ENCODE measurements around the gene CRYBA4.

CRYBA4 gene

GRCh38 chr22:26632422-26633155 lies 10.8 kb downstream of the CRYBA4 start:
- 32% methylated on average over 6 of the region's 8 CpGs for WGBS
- no peak overlapping the region for H3K14ac ChIP-seq (ENCODE audit: low read length in 2 of 2)
- no peak overlapping the region for H3K4me3 ChIP-seq (ENCODE audit: insufficient read depth in 1 of 2, low read depth in 1 of 2, low read length in 2 of 2)
- no peak overlapping the region for H3K4ac ChIP-seq (ENCODE audit: low read depth in 1 of 2, low read length in 2 of 2)
- H3K79me1 ChIP-seq (replicated peaks; ENCODE audit: low read length, poor library complexity, severe bottlenecking), result no peaks in the 10 kb centered on the region
- no peak overlapping the region for H4K91ac ChIP-seq (ENCODE audit: low read length)
- H4K8ac ChIP-seq (ENCODE audit: low read length), result no peak overlapping the region
- no peak overlapping the region for H2BK120ac ChIP-seq (ENCODE audit: low read depth, low read length)
- H3K4me1 ChIP-seq (ENCODE audit: control insufficient read depth, insufficient read depth, low read depth, low read length), result no peaks in the 10 kb centered on the region
- H3K4me2 ChIP-seq (ENCODE audit: low read length, poor library complexity, severe bottlenecking), result no peak overlapping the region
- H3K27ac ChIP-seq (ENCODE audit: low read length, poor library complexity, severe bottlenecking), result no peak overlapping the region
- H2BK12ac ChIP-seq (ENCODE audit: low read length in 2 of 2), result no peak overlapping the region
- H3K23ac ChIP-seq (ENCODE audit: low read length in 2 of 2), result no peak overlapping the region
- H3K18ac ChIP-seq (ENCODE audit: low read depth in 1 of 2, low read length in 2 of 2), result no peak overlapping the region
- no peak overlapping the region for H2AFZ ChIP-seq (ENCODE audit: low read depth, low read length)
- no peak overlapping the region for H3K9ac ChIP-seq (ENCODE audit: low read length)
- H2BK15ac ChIP-seq (ENCODE audit: low read depth, poor library complexity, severe bottlenecking), result no peak overlapping the region
- peaks cover 11 to 34% of the 10 kb centered on the region in 2 experiments for H3K27me3 ChIP-seq (ENCODE audit: control insufficient read depth in 1 of 2, insufficient read depth in 1 of 2, low read length in 2 of 2)
- DNase-seq, result no peak
- H3K36me3 ChIP-seq (ENCODE audit: control insufficient read depth in 1 of 2, insufficient read depth in 2 of 2, low read depth in 1 of 2, low read length in 2 of 2), result no peaks in the 10 kb centered on the region
- no peak overlapping the region for H2AK5ac ChIP-seq (ENCODE audit: low read length, severe bottlenecking)
- no peaks in the 10 kb centered on the region for H3K9me3 ChIP-seq (ENCODE audit: control insufficient read depth, low read length)
- no peak overlapping the region for H2BK5ac ChIP-seq (ENCODE audit: low read depth, low read length, poor library complexity, severe bottlenecking)

GRCh38 chr22:26634189-26634588 lies 12.4 kb downstream of the CRYBA4 start:
- Histone ChIP-seq H2BK5ac (ENCODE audit: low read depth, low read length, poor library complexity, severe bottlenecking) (no peak overlapping the region), H2BK12ac (ENCODE audit: low read length in 2 of 2) (no peak overlapping the region), H3K27ac (ENCODE audit: low read length, poor library complexity, severe bottlenecking) (no peak overlapping the region), H4K91ac (ENCODE audit: low read length) (no peak overlapping the region), H3K4me1 (ENCODE audit: control insufficient read depth, insufficient read depth, low read depth, low read length) (no peaks in the 10 kb centered on the region), H2AFZ (ENCODE audit: low read depth, low read length) (no peak overlapping the region), H3K36me3 (ENCODE audit: control insufficient read depth in 1 of 2, insufficient read depth in 2 of 2, low read depth in 1 of 2, low read length in 2 of 2) (no peaks in the 10 kb centered on the region), H3K4me2 (ENCODE audit: low read length, poor library complexity, severe bottlenecking) (no peak overlapping the region), H2BK15ac (ENCODE audit: low read depth, poor library complexity, severe bottlenecking) (no peak overlapping the region), H2AK5ac (ENCODE audit: low read length, severe bottlenecking) (no peak overlapping the region), H3K9me3 (ENCODE audit: control insufficient read depth, low read length) (no peaks in the 10 kb centered on the region), H3K9ac (ENCODE audit: low read length) (no peak overlapping the region), H3K79me1 (replicated peaks; ENCODE audit: low read length, poor library complexity, severe bottlenecking) (no peaks in the 10 kb centered on the region), H3K4ac (ENCODE audit: low read depth in 1 of 2, low read length in 2 of 2) (no peak overlapping the region), H2BK120ac (ENCODE audit: low read depth, low read length) (no peak overlapping the region), H3K14ac (ENCODE audit: low read length in 2 of 2) (no peak overlapping the region), H4K8ac (ENCODE audit: low read length) (no peak overlapping the region), H3K23ac (ENCODE audit: low read length in 2 of 2) (no peak overlapping the region), H3K18ac (ENCODE audit: low read depth in 1 of 2, low read length in 2 of 2) (no peak overlapping the region), H3K4me3 (ENCODE audit: insufficient read depth in 1 of 2, low read depth in 1 of 2, low read length in 2 of 2) (no peak overlapping the region), H3K27me3 (ENCODE audit: control insufficient read depth in 1 of 2, insufficient read depth in 1 of 2, low read length in 2 of 2) (peaks cover 9 to 36% of the 10 kb centered on the region in 2 experiments)
- no peak for DNase-seq
- WGBS, result no CpG with 5 or more reads among the region's 3 CpGs

GRCh38 chr22:26635117-26635516 lies 13.4 kb downstream of the CRYBA4 start:
- H3K4me2 ChIP-seq (ENCODE audit: low read length, poor library complexity, severe bottlenecking), result no peak overlapping the region
- no peak overlapping the region for H3K18ac ChIP-seq (ENCODE audit: low read depth in 1 of 2, low read length in 2 of 2)
- H3K9ac ChIP-seq (ENCODE audit: low read length), result no peak overlapping the region
- H3K14ac ChIP-seq (ENCODE audit: low read length in 2 of 2), result no peak overlapping the region
- H2AK5ac ChIP-seq (ENCODE audit: low read length, severe bottlenecking), result no peak overlapping the region
- no peak overlapping the region for H3K27ac ChIP-seq (ENCODE audit: low read length, poor library complexity, severe bottlenecking)
- no peak overlapping the region for H3K23ac ChIP-seq (ENCODE audit: low read length in 2 of 2)
- no peak overlapping the region for H2AFZ ChIP-seq (ENCODE audit: low read depth, low read length)
- H3K79me1 ChIP-seq (replicated peaks; ENCODE audit: low read length, poor library complexity, severe bottlenecking), result no peaks in the 10 kb centered on the region
- no peaks in the 10 kb centered on the region for H3K9me3 ChIP-seq (ENCODE audit: control insufficient read depth, low read length)
- no peak overlapping the region for H3K4me3 ChIP-seq (ENCODE audit: insufficient read depth in 1 of 2, low read depth in 1 of 2, low read length in 2 of 2)
- H4K91ac ChIP-seq (ENCODE audit: low read length), result no peak overlapping the region
- no peak for DNase-seq
- peaks cover 9 to 44% of the 10 kb centered on the region in 2 experiments for H3K27me3 ChIP-seq (ENCODE audit: control insufficient read depth in 1 of 2, insufficient read depth in 1 of 2, low read length in 2 of 2)
- no peak overlapping the region for H2BK5ac ChIP-seq (ENCODE audit: low read depth, low read length, poor library complexity, severe bottlenecking)
- H2BK120ac ChIP-seq (ENCODE audit: low read depth, low read length), result no peak overlapping the region
- no peak overlapping the region for H4K8ac ChIP-seq (ENCODE audit: low read length)
- no peak overlapping the region for H3K4ac ChIP-seq (ENCODE audit: low read depth in 1 of 2, low read length in 2 of 2)
- no peaks in the 10 kb centered on the region for H3K4me1 ChIP-seq (ENCODE audit: control insufficient read depth, insufficient read depth, low read depth, low read length)
- H3K36me3 ChIP-seq (ENCODE audit: control insufficient read depth in 1 of 2, insufficient read depth in 2 of 2, low read depth in 1 of 2, low read length in 2 of 2), result no peaks in the 10 kb centered on the region
- H2BK15ac ChIP-seq (ENCODE audit: low read depth, poor library complexity, severe bottlenecking), result no peak overlapping the region
- H2BK12ac ChIP-seq (ENCODE audit: low read length in 2 of 2), result no peak overlapping the region
- 89% methylated on average over 2 of the region's 2 CpGs for WGBS

GRCh38 chr22:26636296-26636695 lies 14.5 kb downstream of the CRYBA4 start:
- Histone ChIP-seq H2AFZ (ENCODE audit: low read depth, low read length) (no peak overlapping the region), H4K8ac (ENCODE audit: low read length) (no peak overlapping the region), H3K9me3 (ENCODE audit: control insufficient read depth, low read length) (no peaks in the 10 kb centered on the region), H3K23ac (ENCODE audit: low read length in 2 of 2) (no peak overlapping the region), H3K4ac (ENCODE audit: low read depth in 1 of 2, low read length in 2 of 2) (no peak overlapping the region), H3K27ac (ENCODE audit: low read length, poor library complexity, severe bottlenecking) (no peak overlapping the region), H3K36me3 (ENCODE audit: control insufficient read depth in 1 of 2, insufficient read depth in 2 of 2, low read depth in 1 of 2, low read length in 2 of 2) (no peaks in the 10 kb centered on the region), H3K4me2 (ENCODE audit: low read length, poor library complexity, severe bottlenecking) (no peak overlapping the region), H2AK5ac (ENCODE audit: low read length, severe bottlenecking) (no peak overlapping the region), H3K27me3 (ENCODE audit: control insufficient read depth in 1 of 2, insufficient read depth in 1 of 2, low read length in 2 of 2) (peaks cover 9 to 56% of the 10 kb centered on the region in 2 experiments), H3K4me3 (ENCODE audit: insufficient read depth in 1 of 2, low read depth in 1 of 2, low read length in 2 of 2) (no peak overlapping the region), H2BK12ac (ENCODE audit: low read length in 2 of 2) (no peak overlapping the region), H3K9ac (ENCODE audit: low read length) (no peak overlapping the region), H4K91ac (ENCODE audit: low read length) (no peak overlapping the region), H2BK15ac (ENCODE audit: low read depth, poor library complexity, severe bottlenecking) (no peak overlapping the region), H2BK5ac (ENCODE audit: low read depth, low read length, poor library complexity, severe bottlenecking) (no peak overlapping the region), H3K79me1 (replicated peaks; ENCODE audit: low read length, poor library complexity, severe bottlenecking) (no peaks in the 10 kb centered on the region), H3K4me1 (ENCODE audit: control insufficient read depth, insufficient read depth, low read depth, low read length) (no peaks in the 10 kb centered on the region), H3K18ac (ENCODE audit: low read depth in 1 of 2, low read length in 2 of 2) (no peak overlapping the region), H3K14ac (ENCODE audit: low read length in 2 of 2) (no peak overlapping the region), H2BK120ac (ENCODE audit: low read depth, low read length) (no peak overlapping the region)
- no peak for DNase-seq
- 42% methylated on average over 1 of the region's 1 CpG for WGBS
